Left lung (tissue), 10 donors: Measurements from ENCODE around the gene NKX3-2. TPM values are rescaled to one million over a fixed set of nuclear protein-coding genes. Genes with fewer than 3 reads are reported as not detected.

Experiments used
- ATAC-seq: fragments of 200-7000 bp; cut with Tn5 transposase; one replicate; pipeline ENCODE4 v1.9.1; 2020; ENCODE audit warnings: moderate library complexity
- DNase-seq, 4 donors: peaks; one replicate each; pipeline ENCODE4 v3.0.0-alpha.2; 2013 to 2020
- H3K27ac ChIP-seq, 2 donors: fragments of 200-600 bp; sonication (generic) in 1 of 2; one replicate each; pipeline versions ENCODE4 v1.5.0 to v1.8.0; 2020 to 2021
- H3K27me3 ChIP-seq, 2 donors: fragments of 200-600 bp; sonication (generic) in 1 of 2; one replicate each; pipeline versions ENCODE4 v1.5.0 to v1.8.0; 2020 to 2021
- H3K36me3 ChIP-seq, 2 donors: fragments of 200-600 bp; sonication (generic) in 1 of 2; one replicate each; pipeline versions ENCODE4 v1.5.0 to v1.8.0; 2020 to 2021
- H3K4me1 ChIP-seq, 2 donors: fragments of 200-600 bp; one replicate each; pipeline ENCODE4 v1.8.0; 2021
- H3K4me3 ChIP-seq, 2 donors: fragments of 200-600 bp; sonication (generic) in 1 of 2; one replicate each; pipeline versions ENCODE4 v1.5.0 to v1.8.0; 2020 to 2021; ENCODE audit warnings: mild to moderate bottlenecking in 1 of 2
- H3K9me3 ChIP-seq, 2 donors: fragments of 200-600 bp; sonication (generic) in 1 of 2; one replicate each; pipeline versions ENCODE4 v1.5.0 to v1.8.0; 2020 to 2021
- intact Hi-C, 2 donors: fragments of 100-400 bp; cut with DNase I; formaldehyde crosslinking; loops; one replicate each; pipeline versions ENCODE4 v1.11.2 to v1.14.2; 2022
- polyA plus RNA-seq, 6 donors: library from polyadenylated mRNA; unstranded; fragments of 120-200 nt; gene quantifications; one replicate each; pipeline ENCODE4 v1.2.1, GENCODE V29; 2013; ENCODE audit not compliant: insufficient read length in 6 of 6
- total RNA-seq, 2 donors: library from RNA; stranded (reverse); fragmentation: NEBNext Ultra II Directional; extraction: Animal tissue kit (Norgen Biotek cat#: 25700); gene quantifications; one replicate each; pipeline ENCODE4 v1.2.1, GENCODE V29; 2021
- TF ChIP-seq, protein P1 (sequence below), 2 donors: fragments of 200-600 bp; sonication (generic) in 1 of 2; IDR thresholded peaks; one replicate each; pipeline versions ENCODE4 v1.5.0 to v1.8.0; 2021; ENCODE audit warnings: antibody characterized with exemption in 2 of 2
- donor health status: DM: no; HTN: yes; CAD: no.
- donor health status: DM: no; HTN: no; CAD: no.

NKX3-2 gene
- total and polyA plus RNA-seq, 8 donors, result 0.09 to 0.44 (median 0.13) TPM; not detected in 3

DNA sequence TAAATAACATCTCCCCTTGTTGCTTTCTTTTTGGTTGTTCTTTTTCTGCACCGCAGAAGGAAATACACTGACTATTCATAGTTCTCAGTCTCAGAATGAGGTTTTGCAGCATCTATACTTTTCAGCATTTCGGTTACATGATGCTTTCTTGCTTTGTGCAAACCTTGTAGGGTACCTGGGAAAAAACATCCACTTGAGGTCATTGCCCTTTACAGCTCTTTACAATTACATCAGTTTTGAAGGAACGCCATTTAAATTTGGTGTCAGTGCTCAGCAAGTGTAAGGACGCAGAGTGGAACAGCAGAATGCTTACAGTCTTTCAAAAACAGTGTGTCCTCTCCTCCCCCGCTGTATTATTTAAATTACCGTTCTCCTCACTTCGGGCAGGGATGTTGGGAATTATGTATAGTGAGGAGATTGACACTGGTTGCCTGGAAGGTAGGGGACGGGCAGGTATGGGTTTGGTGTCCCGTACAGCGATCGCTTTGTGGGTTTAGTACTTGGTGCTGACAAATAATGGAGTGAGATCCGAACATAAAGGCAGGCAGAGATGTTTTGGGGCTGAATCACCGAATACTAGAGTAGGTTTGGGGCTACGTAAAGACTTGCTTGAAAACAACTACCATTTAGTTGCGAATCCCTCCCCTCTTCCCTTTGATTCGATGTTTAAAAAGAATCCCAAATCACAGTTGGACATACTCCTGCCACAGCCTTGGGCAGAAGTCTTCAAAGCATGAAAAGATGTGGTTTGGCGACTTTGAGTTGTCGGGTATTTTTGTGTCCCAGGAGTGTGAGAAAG, 2.0 kb upstream of the NKX3-2 start:
- peaks cover 8 to 48% of the 10 kb centered on the region in 2 donors for H3K4me1 ChIP-seq
- H3K9me3 ChIP-seq, result no peaks in the 10 kb centered on the region
- peaks cover 96 to 100% of the 10 kb centered on the region in 2 donors for H3K27me3 ChIP-seq
- DNase-seq (no peak), ATAC-seq (no peak)
- TF ChIP-seq, protein P1, sequence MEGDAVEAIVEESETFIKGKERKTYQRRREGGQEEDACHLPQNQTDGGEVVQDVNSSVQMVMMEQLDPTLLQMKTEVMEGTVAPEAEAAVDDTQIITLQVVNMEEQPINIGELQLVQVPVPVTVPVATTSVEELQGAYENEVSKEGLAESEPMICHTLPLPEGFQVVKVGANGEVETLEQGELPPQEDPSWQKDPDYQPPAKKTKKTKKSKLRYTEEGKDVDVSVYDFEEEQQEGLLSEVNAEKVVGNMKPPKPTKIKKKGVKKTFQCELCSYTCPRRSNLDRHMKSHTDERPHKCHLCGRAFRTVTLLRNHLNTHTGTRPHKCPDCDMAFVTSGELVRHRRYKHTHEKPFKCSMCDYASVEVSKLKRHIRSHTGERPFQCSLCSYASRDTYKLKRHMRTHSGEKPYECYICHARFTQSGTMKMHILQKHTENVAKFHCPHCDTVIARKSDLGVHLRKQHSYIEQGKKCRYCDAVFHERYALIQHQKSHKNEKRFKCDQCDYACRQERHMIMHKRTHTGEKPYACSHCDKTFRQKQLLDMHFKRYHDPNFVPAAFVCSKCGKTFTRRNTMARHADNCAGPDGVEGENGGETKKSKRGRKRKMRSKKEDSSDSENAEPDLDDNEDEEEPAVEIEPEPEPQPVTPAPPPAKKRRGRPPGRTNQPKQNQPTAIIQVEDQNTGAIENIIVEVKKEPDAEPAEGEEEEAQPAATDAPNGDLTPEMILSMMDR (IDR thresholded peaks at IDR 0.05), result no peak
- no peaks in the 10 kb centered on the region for H3K36me3 ChIP-seq
- no peak overlapping the region for H3K27ac ChIP-seq
- H3K4me3 ChIP-seq, result no peak overlapping the region
- intact Hi-C loops, result no loop called here

GRCh38 chr4:13545394-13545808, 1.1 kb upstream of the NKX3-2 start:
- DNase-seq (no peak), ATAC-seq (no peak)
- no peak overlapping the region for H3K27ac ChIP-seq
- TF ChIP-seq, protein P1 (IDR thresholded peaks at IDR 0.05), result no peak
- no peaks in the 10 kb centered on the region for H3K36me3 ChIP-seq
- intact Hi-C loops, result no loop called here
- H3K4me1 ChIP-seq, result peaks cover 8 to 48% of the 10 kb centered on the region in 2 donors
- H3K27me3 ChIP-seq, result peaks cover 98 to 100% of the 10 kb centered on the region in 2 donors
- H3K9me3 ChIP-seq, result no peaks in the 10 kb centered on the region
- peak overlapping the region in 1 of 2 donors; percentile 51 for H3K4me3 ChIP-seq

DNA sequence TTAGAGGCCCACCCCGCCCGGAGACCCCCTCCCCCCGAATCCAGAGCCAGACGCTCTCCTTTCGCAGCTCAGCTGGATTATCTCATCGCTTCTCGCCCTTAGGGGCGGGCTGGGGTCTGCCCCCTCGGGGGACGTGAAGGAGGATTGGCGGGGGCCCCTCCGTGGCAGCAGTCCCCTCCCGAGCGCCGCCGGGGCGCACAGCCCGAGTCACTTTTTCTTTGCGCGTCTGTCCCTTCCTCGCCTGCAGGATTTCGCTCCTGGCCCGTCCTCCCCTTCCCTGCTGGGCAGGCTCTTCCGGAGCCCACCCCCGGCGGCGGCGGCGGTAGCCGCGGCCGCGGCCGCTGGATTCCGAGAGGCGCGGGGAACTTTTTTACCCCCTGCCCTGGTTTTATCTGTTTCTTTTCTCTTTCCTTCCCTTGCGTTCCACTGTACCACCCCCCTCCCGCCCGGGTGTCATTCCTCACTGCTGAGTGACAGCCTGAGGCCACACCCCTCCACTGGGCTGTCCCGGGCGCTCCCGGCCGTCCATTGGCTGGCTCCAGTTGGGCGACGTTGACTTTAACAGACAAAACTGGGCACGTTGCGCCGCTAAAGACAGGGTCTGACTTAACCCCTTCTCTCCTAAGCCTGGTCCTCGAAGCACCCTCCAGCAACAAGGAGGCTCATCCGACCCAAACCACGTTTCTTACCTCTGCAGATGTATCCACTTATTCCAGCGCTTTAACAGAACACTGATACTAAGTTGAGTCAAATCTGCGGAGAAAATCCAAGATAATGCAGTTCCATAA, 492 bp upstream of the NKX3-2 start:
- no peaks in the 10 kb centered on the region for H3K9me3 ChIP-seq
- peaks cover 8 to 48% of the 10 kb centered on the region in 2 donors for H3K4me1 ChIP-seq
- TF ChIP-seq, protein P1 (IDR thresholded peaks at IDR 0.05), result no peak
- intact Hi-C loops, result loop anchor here in 1 of 2 donors (5.0 kb wide), 1 partner anchor 692 kb away; no protein-coding TSS in a partner anchor
- no peak overlapping the region for H3K27ac ChIP-seq
- H3K36me3 ChIP-seq, result no peaks in the 10 kb centered on the region
- ATAC-seq (peak; percentile 85), DNase-seq (peak; percentile 71 to 86 (median 78))
- H3K27me3 ChIP-seq, result peaks cover 100% of the 10 kb centered on the region in 2 donors
- H3K4me3 ChIP-seq, result peak overlapping the region; percentile 51 to 52

- ATAC-seq, result no peak
- peaks cover 8 to 50% of the 10 kb centered on the region in 2 donors for H3K4me1 ChIP-seq
Measured at GRCh38 chr4:13543032-13543838, 1.1 kb downstream of the NKX3-2 start.

More at GRCh38 chr4:13543032-13543838, 1.1 kb downstream of the NKX3-2 start:
- H3K9me3 ChIP-seq, result no peaks in the 10 kb centered on the region
- peak in 1 of 4 donors; percentile 55 for DNase-seq
- H3K27me3 ChIP-seq, result peaks cover 100% of the 10 kb centered on the region in 2 donors
- intact Hi-C loops, result loop anchor here in 1 of 2 donors (5.0 kb wide), 1 partner anchor 691 kb away; no protein-coding TSS in a partner anchor
- H3K27ac ChIP-seq, result no peak overlapping the region
- H3K4me3 ChIP-seq, result peak overlapping the region in 1 of 2 donors; percentile 51
- no peaks in the 10 kb centered on the region for H3K36me3 ChIP-seq
- TF ChIP-seq, protein P1 (IDR thresholded peaks at IDR 0.05), result no peak
